ENCODE data around the gene POLR2E. TPM values are rescaled to one million over a fixed set of nuclear protein-coding genes. Genes with fewer than 3 reads are reported as not detected.
A peak's percentile ranks its signal among the peaks of the same experiment; 100 is the strongest.

POLR2E gene
- total and polyA plus RNA-seq, 2 of the 8 experiments (the other 6 are each of a cell fraction or from before 2014, with no cell fraction given): 281 to 381 TPM

GRCh38 chr19:1086613-1087012 lies 8.6 kb downstream of the POLR2E start:
- DNase-seq (ENCODE audit: low read depth in 1 of 2, low spot score in 2 of 2) (no peak), FAIRE-seq (no peak)
- H2BK15ac ChIP-seq (ENCODE audit: low read length): no peak overlapping the region
- no peak overlapping the region for H3K9ac ChIP-seq (replicated peaks in 1 of 4; ENCODE audit: extremely low read depth in 1 of 4, low read depth in 3 of 4, low read length in 3 of 4)
- H2AK5ac ChIP-seq (ENCODE audit: low read depth, low read length): no peak overlapping the region
- no peak overlapping the region for H4K91ac ChIP-seq (replicated peaks; ENCODE audit: insufficient read length, low read length)
- no peak overlapping the region for H4K8ac ChIP-seq (ENCODE audit: extremely low read depth, insufficient read depth, low read length)
- no peak overlapping the region for H3K14ac ChIP-seq (ENCODE audit: insufficient read length)
- no peak overlapping the region for H3K27ac ChIP-seq (ENCODE audit: low read depth, low read length)
- peaks cover 0 to 5% (median 0%) of the 10 kb centered on the region in 4 experiments; a peak in 4 of 7 replicates for H3K4me1 ChIP-seq (replicated peaks in 1 of 4; ENCODE audit: control insufficient read depth in 3 of 4, insufficient read depth in 4 of 4, low read length in 3 of 4)
- CTCF ChIA-PET (ENCODE audit: partially characterized antibody): interaction anchor here (0.6 to 2.5 kb wide), 7 partner anchors 7 to 158 kb away, joined by 3 to 8 read pairs (median 3); no protein-coding TSS in a partner anchor
- no peak overlapping the region for H4K5ac ChIP-seq (ENCODE audit: insufficient read length, low read depth, low read length)
- H3K23ac ChIP-seq (ENCODE audit: insufficient read length): no peak overlapping the region
- POLR2A ChIA-PET (ENCODE audit: partially characterized antibody): interaction anchor here (0.8 to 10.3 kb wide), 16 partner anchors 8 to 226 kb away, joined by 3 to 116 read pairs (median 6); partner anchors contain the start of genes ABCA7, ARHGAP45, GPX4 and POLR2E
- no peak overlapping the region for H3K4me2 ChIP-seq (ENCODE audit: insufficient read depth in 1 of 2, low read depth in 2 of 2, low read length in 2 of 2)
- H3K23me2 ChIP-seq (ENCODE audit: low read depth, low read length): no peaks in the 10 kb centered on the region
- no peak overlapping the region for H3K56ac ChIP-seq (replicated peaks; ENCODE audit: insufficient read length, low read depth, low read length)
- WGBS, 2 experiments (ENCODE audit: extremely low coverage in 1 of 2, insufficient coverage in 1 of 2, insufficient read length in 1 of 2, insufficient replicate concordance in 2 of 2, low coverage in 1 of 2, low lambda C conversion rate in 2 of 2, missing lambda C conversion rate in 1 of 2): 92% methylated on average over 21 of the region's 21 CpGs; no CpG with 5 or more reads in 1 of the 2 experiments
- H3K9me3 ChIP-seq (ENCODE audit: insufficient read depth in 2 of 2, low read depth in 1 of 2, low read length in 1 of 2): no peaks in the 10 kb centered on the region
- no peak overlapping the region for H2BK20ac ChIP-seq (ENCODE audit: low read length)
- H3K4ac ChIP-seq (replicated peaks; ENCODE audit: insufficient read length, low read depth, low read length): no peak overlapping the region
- peaks cover 2 to 20% of the 10 kb centered on the region in 2 experiments for H4K20me1 ChIP-seq (replicated peaks in 1 of 2; ENCODE audit: control insufficient read depth in 1 of 2, insufficient read depth in 2 of 2, low read length in 2 of 2)
- H3K4me3 ChIP-seq (ENCODE audit: extremely low read depth in 1 of 4, insufficient read depth in 2 of 4, low read depth in 3 of 4, low read length in 4 of 4): no peak overlapping the region
- H3K79me1 ChIP-seq (ENCODE audit: low read depth, low read length): no peaks in the 10 kb centered on the region; the same call in none of the 2 replicates
- no peak overlapping the region for H2AFZ ChIP-seq (ENCODE audit: low read length)
- H3K18ac ChIP-seq (ENCODE audit: extremely low read depth, low read length): no peak overlapping the region
- H2BK12ac ChIP-seq (ENCODE audit: low read depth, low read length): no peak overlapping the region
- H3K27me3 ChIP-seq (replicated peaks in 1 of 4; ENCODE audit: control insufficient read depth in 3 of 4, extremely low read depth in 1 of 4, insufficient read depth in 3 of 4, low read length in 3 of 4): no peaks in the 10 kb centered on the region; a peak in 1 of 7 replicates
- H3K36me3 ChIP-seq (ENCODE audit: control insufficient read depth in 2 of 4, insufficient read depth in 4 of 4, low read length in 3 of 4): peaks cover 2 to 59% (median 23%) of the 10 kb centered on the region in 4 experiments; a peak in 6 of 8 replicates
- no peak for TF ChIP-seq CBX5 (IDR thresholded peaks at IDR 0.05; ENCODE audit: low read depth, low read length)
- peak; percentile 53; the same call in 1 of the 2 replicates for TF ChIP-seq POLR2AphosphoS5 (IDR thresholded peaks at IDR 0.05; ENCODE audit: low read depth, low read length)
- H3K79me2 ChIP-seq (ENCODE audit: control insufficient read depth in 1 of 2, insufficient read depth in 2 of 2, low read length in 2 of 2): no peaks in the 10 kb centered on the region
- H2BK120ac ChIP-seq (replicated peaks; ENCODE audit: low read depth, low read length): no peak overlapping the region
- H2BK5ac ChIP-seq (ENCODE audit: low read depth, low read length): no peak overlapping the region
